Erythroblast (primary cell): ENCODE measurements around the gene UTS2B.

ENCODE experiments used
- GATA1 ChIP-seq: IDR thresholded peaks from 2 replicates; pipeline ENCODE4 v1.6.1; 2011; ENCODE audit warnings: low read depth, mild to moderate bottlenecking, control low read depth, low read length, moderate library complexity
- POLR2A ChIP-seq: IDR thresholded peaks from 2 replicates; pipeline ENCODE4 v1.6.1; 2011; ENCODE audit warnings: mild to moderate bottlenecking, low read length

GRCh38 chr3:191303596-191303995 lies 26.7 kb downstream of the UTS2B start:
- TF ChIP-seq POLR2A (no peak), GATA1 (no peak)
